Activated CD8-positive, alpha-beta memory T cell treated with anti-CD3 and anti-CD28 coated beads, Interleukin-2, amount 50 U/mL, for 24 hours (primary cell): ENCODE data around the gene VAMP7.
"Not testable (repeated sequence)": the region's sequence is repeated elsewhere in the genome, so short reads cannot be mapped to it uniquely, and the experiment has no call there.

Experiments used
- DNase-seq: peaks from one replicate; pipeline ENCODE4 v3.0.0-alpha.2; 2020; ENCODE audit errors: extremely low read depth

Gene VAMP7

GRCh38 chrX:155907661-155908060 lies 26.5 kb downstream of the VAMP7 start:
- not testable (repeated sequence) for DNase-seq

- no peak for DNase-seq
These were observed 42.1 kb downstream of the VAMP7 start for GRCh38 chrX:155923200-155923599.

DNA sequence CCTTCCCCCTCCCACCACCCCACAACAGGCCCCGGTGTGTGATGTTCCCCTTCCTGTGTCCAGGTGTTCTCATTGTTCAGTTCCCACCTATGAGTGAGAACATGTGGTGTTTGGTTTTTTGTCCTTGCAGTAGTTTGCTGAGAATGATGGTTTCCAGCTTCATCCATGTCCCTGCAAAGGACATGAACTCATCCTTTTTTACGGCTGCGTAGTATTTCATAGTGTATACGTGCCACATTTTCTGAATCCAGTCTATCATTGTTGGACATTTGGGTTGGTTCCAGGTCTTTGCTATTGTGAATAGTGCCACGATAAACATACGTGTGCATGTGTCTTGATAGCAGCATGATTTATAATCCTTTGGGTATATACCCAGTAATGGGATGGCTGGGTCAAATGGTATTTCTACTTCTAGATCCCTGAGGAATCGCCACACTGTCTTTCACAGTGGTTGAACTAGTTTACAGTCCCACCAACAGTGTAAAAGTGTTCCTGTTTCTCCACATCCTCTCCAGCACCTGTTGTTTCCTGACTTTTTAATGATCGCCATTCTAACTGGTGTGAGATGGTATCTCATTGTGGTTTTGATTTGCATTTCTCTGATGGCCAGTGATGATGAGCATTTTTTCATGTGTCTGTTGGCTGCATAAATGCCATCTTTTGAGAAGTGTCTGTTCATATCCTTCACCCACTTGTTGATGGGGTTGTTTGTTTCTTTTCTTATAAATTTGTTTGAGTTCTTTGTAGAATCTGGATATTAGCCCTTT lies 49.9 kb downstream of the VAMP7 start:
- DNase-seq, result not testable (repeated sequence)

DNA sequence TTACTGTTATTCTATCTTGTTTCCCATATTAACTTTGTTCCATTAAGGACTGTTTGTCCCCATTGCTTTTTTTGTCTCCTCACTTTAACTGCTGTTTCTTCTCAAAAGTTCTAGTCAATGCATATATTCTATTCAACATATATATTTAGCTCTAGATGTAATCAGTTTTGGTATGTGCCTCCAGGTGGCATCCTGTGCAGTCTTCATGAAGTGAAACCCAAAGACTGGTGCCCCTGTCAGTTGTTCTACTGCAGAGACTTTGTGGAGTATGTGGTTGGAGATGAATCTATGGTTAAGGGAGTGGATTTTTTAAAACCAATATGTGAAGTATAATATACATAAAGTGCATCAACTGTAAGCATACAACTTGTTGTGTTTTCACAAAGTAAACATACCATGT lies 57.0 kb downstream of the VAMP7 start:
- no peak for DNase-seq

GRCh38 chrX:155949098-155949497 lies 68.0 kb downstream of the VAMP7 start:
- no peak for DNase-seq

DNA sequence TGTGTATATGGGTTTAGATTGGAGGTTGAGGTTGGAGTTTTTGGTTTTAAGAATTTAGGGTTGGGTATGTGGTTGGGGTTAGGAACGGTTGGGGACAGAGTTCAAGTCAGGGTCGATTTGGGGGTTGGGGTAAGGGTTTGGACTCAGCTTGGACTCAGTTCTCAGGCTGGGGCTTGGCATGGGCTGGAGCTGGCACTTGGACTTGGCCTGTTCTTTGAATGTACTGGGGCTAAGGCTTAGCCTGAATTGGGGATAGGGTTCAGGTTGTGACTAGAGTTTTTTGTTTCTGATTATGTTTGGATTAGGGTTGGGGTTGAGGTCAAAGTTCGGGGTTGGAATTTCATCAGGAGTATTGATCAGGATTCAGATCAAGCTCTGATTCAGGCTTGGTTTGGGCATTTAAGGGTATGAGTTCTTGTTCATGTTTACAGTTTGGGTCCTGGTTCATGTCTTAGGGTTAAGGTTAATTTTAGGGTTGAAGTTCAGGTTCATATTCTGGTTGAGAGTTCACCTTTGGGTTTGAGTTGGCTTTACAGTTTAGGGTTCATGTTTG lies 70.2 kb downstream of the VAMP7 start:
- DNase-seq, result no peak

DNA sequence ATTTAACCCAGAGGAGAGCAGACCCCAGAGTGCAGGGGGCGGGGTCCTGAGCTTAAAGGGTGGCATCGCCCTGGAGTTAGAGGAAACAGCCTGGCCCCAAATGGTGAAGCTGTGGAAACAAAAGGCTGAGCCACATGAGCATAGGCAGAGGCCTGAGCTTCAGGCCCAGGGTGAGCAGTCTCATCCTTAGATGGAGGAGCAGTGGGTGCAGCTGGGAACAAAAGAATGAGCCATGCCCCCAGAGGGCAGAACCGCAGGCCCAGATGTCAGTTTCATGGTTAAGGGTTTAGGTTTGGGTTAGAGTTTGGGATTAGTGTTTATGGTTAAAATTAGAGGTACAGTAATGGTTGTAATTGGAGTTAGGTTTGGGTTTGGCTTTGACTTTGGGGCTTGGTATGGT lies 71.9 kb downstream of the VAMP7 start:
- DNase-seq, result no peak

- DNase-seq, result no peak
These were observed 73.6 kb downstream of the VAMP7 start for GRCh38 chrX:155954793-155955192.

DNA sequence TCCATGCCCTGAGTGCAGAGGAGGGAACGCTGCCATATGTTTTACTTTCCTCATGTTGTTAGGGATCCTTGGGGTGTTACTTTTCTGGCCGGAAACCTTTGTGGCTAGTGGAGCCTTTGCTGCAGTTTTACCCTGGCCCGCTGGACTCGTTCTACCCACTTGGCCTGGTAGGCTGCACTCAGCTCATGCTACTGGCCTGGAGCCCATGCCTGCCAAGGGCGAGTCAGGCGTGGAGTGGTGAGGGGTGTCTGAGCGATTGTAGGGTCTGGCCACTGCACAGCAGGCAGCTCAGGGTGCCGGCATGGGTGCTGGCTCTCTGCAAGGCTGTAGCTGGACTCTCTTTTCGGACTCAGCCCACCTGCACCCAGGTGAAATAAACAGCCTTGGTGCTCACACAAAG lies 75.0 kb downstream of the VAMP7 start:
- no peak for DNase-seq

GRCh38 chrX:155956649-155957048 lies 75.5 kb downstream of the VAMP7 start:
- no peak for DNase-seq

GRCh38 chrX:155957843-155958242 lies 76.7 kb downstream of the VAMP7 start:
- DNase-seq, result no peak

DNA sequence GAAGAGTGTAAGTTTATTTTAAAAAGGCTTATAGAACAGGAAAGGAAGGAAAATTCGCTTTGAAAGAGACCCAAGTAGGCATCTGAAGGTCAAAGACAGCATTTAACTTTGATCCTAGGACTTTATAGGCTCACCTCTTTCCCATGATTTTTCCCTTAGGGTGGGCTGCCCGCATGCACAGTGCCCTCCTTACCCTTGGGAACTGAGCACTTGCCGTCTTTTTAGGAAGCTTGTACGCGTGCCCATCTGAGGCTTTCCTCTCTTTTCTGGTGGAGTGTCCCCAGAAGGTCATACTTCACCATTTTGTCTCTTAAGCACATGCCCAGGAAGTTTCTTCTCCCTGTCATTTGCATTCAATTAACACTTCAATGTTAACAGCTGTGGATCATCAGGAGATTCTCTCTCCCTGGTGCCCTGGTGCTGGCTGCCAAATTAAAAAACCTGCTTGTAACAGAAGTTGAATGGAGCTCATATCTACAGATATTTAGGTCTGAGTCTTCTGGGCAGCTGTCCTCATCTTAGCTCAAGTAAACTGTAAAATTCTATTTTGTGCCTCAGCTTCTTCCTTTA lies 78.0 kb downstream of the VAMP7 start:
- no peak for DNase-seq

DNA sequence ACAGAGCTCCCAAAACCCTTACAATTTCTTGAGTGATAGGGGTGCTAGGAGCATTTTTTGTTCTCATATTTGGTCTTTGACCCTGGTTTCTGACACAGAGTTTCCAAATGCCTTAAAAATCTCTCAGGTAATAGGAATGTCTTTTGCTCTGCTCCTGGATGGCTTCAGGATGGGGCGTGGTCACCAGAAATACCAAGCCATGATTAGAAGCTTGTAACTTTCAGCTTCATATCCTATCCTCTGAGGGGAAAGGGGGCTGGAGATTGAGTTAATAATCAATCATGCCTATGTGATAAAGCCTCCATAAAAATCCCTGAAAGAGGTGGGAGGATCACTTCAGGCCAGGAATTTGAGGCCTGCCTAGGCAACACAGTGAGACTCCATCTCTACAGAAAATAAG lies 81.8 kb downstream of the VAMP7 start:
- DNase-seq, result no peak

DNA sequence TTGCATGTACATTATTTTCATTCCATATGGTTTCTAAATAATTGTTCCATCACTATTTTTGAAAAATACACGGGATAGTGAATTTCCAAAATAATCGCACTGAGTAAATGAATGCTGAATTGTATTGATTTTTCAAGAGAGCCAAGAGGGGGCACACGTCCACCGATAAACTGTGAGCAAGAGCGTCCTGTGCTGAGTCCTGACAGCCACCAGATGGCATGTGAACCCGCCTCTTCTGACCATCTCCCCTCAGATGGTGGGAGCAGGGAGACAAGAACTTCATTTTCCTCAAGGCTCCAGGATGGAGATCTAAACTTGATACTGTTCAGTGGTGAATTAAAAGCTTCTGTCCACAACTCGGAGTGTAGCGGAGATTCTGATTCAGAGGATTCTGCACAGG lies 85.7 kb downstream of the VAMP7 start:
- DNase-seq, result peak; percentile 1

DNA sequence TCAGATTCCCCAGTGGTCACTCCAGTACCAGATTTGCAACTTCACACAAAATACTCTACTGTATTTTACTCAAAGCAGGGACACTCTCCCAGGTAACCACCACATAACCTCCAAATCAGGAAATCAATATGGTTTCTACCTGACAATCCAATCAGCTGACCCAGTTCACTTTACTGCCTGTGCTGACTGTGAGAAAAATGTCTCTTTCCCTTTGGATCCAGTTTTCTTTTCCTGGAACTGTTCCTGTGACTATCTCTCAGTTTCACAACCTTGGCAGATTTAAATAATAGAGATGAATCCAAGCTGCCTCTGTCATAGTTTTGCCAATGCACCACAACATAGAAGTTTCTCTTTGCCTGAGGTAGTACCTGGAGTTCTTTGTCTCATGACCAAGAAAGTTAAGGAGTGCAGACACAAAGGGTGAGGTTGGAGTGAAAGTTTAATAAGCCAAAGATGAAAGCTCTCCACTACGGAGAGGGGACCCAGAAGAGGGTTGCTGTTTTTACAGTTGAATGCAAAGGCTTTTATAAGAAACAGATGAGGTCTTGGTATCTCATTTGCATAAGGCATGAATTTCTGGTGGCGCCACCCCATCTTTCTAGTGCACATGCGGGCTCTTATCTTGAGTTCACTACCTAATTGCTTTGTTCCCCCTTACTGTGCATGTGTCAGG lies 86.6 kb downstream of the VAMP7 start:
- no peak for DNase-seq

DNA sequence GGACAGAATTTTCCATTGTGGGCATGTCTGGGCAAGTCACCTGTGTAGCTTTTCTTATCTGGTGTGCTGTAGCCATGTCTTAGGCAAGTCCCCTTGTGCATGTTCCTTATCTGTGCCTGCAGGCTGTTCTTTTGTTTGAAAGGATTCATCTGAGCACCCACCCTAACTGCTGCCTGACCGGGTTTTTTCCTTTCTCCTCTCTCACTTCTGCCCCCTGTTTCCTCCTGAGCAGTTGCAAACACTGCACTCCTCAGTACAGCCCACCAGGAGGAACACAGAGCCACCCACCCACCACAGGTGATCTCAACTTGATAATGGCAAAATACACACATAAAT lies 87.1 kb downstream of the VAMP7 start:
- no peak for DNase-seq

DNA sequence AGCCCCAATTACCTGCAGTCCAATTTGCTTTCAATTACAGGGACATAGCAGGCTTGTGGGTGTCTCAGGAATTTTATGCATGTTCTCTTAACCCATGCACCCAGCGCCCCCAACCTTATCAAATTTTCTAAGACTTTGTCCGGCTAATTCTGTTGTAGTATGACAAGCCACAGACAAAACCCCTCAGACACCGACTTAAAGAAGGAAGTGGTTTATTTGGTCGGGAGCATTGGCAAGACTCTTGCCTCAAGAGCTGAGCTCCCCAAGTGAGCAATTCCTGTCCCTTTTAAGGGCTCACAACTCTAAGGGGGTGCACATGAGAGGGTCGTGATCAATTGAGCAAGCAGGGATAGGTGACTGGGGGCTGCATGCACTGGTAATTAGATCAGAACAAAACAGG lies 87.6 kb downstream of the VAMP7 start:
- no peak for DNase-seq

DNA sequence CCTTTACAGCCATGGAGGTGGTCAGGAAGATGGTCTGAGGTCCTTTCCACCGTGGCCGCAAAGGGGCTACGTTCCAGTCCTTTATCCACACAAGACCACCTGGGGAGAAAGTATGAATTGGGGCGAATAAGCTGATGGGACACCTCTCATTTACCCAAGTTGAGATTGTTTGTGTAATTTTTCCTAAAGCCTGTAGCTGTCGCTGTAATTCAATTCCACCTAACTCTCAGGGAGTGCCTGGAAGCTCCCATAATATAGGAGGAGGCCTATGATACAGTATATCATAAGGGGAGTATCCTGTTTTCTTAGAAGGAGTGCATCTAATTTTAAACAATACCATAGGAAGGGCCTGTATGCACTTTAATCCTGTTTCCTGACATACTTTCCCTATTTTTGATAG lies 90.5 kb downstream of the VAMP7 start:
- not testable (repeated sequence) for DNase-seq

DNA sequence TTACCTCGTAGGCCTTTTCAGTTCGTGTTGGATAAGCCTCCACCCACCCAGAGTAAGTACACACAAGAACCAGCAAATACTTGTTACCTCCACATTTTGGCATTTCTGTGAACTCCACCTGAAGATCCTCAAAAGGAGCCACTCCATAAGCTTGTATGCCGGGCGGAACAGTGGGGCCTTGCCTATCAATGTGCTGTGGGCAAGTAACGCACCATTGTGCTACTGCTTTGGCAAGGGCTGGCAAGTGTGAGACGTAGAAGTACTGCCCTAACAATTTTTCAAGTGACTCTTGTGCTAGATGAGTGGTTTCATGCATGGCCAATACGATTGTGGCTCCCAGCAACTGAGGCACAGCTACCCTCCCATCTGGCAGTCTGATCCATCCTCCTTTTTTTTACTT lies 91.1 kb downstream of the VAMP7 start:
- DNase-seq, result not testable (repeated sequence)

DNA sequence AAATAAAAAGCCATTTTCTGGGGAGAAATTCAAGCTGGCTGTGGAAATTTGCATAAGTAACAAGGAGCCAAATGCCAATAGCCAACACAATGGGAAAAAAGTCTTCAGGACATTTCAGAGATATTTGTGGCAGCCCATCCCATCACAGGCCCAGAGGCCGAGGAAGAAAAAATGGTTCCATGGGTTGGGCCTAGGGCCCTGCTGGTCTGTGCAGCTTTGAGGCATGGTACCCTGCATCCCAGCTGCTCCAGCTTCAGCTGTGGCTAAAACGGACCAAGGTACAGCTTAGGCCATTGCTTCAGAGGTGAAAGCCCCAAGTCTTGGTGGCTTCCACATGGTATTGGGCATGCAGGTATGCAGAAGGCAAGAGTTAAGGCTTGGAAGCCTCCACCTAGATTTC lies 102.2 kb downstream of the VAMP7 start:
- DNase-seq, result no peak

DNA sequence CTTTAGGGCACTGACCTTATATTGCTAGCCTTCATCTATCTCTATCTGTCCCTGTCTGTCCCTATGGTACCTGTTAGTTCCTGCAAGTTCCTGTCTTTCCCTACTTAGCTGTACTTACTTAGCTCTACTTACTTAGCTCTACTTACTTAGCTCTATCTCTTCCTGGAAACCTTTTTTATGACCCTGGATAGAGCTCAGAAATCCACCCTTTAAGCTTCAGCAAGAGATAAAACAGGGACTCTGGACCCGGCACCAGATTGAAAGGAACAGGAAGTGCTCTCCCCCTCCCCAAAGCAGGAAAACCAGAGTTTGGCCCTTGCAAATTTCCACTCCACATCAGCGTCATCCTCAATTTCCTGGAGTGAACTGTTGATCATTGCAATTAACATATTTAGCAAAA lies 104.1 kb downstream of the VAMP7 start:
- no peak for DNase-seq

DNA sequence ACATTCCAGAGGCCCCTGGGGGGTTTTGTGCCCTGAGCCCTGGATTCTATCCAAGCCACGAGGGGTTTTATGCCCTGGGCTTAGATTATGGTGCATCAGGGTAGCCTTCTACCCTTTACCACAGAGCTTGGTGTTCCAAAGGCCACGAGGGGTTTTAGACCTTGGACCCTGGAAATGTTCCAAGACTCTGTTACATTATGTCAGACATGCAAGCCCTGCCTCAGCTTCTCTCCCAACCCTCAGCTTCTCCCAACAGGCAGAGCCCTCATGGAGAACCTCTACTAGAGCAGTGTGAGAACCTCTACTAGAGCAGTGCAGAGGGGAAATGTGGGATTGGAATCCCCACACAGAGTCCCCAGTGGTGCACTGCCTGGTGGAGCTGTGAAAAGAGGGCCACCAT lies 105.8 kb downstream of the VAMP7 start:
- not testable (repeated sequence) for DNase-seq

- DNase-seq, result no peak
These were observed 107.7 kb downstream of the VAMP7 start for GRCh38 chrX:155988859-155989258.
